ENCODE measurements around the gene FSTL4. TPM values are rescaled to one million over a fixed set of nuclear protein-coding genes. Genes with fewer than 3 reads are reported as not detected.

Gene FSTL4
- total and polyA plus RNA-seq, 12 donors, result 0.48 to 5.2 (median 2.3) TPM

- Histone ChIP-seq H3K27ac (no peak overlapping the region), H3K4me3 (no peak overlapping the region), H3K36me3 (replicated peaks in 1 of 2) (no peaks in the 10 kb centered on the region), H3K4me1 (replicated peaks in 1 of 2) (no peaks in the 10 kb centered on the region), H3K27me3 (no peaks in the 10 kb centered on the region), H3K9me3 (replicated peaks in 1 of 3) (no peaks in the 10 kb centered on the region)
- 78 to 91% (median 86%) methylated on average over 9 to 12 of the region's 12 CpGs for WGBS, 4 donors
- TF ChIP-seq POLR2A (IDR thresholded peaks at IDR 0.05) (no peak), CTCF (IDR thresholded peaks at IDR 0.05) (no peak)
- intact Hi-C loops (cut with DNase I), result no loop called here
- no peak for DNase-seq
These were observed 228.1 kb downstream of the FSTL4 start for GRCh38 chr5:133384120-133384855.

GRCh38 chr5:133383580-133383939 is 228.8 kb downstream of the FSTL4 start:
- Histone ChIP-seq H3K27me3 (no peaks in the 10 kb centered on the region), H3K9me3 (replicated peaks in 1 of 3) (no peaks in the 10 kb centered on the region), H3K4me3 (no peak overlapping the region), H3K27ac (no peak overlapping the region), H3K4me1 (replicated peaks in 1 of 2) (no peaks in the 10 kb centered on the region), H3K36me3 (replicated peaks in 1 of 2) (no peaks in the 10 kb centered on the region)
- DNase-seq, result no peak
- intact Hi-C loops (cut with DNase I), result no loop called here
- TF ChIP-seq POLR2A (IDR thresholded peaks at IDR 0.05) (no peak), CTCF (IDR thresholded peaks at IDR 0.05) (no peak)
- WGBS, 4 donors, result 62 to 74% (median 67%) methylated on average over 9 of the region's 9 CpGs

DNA sequence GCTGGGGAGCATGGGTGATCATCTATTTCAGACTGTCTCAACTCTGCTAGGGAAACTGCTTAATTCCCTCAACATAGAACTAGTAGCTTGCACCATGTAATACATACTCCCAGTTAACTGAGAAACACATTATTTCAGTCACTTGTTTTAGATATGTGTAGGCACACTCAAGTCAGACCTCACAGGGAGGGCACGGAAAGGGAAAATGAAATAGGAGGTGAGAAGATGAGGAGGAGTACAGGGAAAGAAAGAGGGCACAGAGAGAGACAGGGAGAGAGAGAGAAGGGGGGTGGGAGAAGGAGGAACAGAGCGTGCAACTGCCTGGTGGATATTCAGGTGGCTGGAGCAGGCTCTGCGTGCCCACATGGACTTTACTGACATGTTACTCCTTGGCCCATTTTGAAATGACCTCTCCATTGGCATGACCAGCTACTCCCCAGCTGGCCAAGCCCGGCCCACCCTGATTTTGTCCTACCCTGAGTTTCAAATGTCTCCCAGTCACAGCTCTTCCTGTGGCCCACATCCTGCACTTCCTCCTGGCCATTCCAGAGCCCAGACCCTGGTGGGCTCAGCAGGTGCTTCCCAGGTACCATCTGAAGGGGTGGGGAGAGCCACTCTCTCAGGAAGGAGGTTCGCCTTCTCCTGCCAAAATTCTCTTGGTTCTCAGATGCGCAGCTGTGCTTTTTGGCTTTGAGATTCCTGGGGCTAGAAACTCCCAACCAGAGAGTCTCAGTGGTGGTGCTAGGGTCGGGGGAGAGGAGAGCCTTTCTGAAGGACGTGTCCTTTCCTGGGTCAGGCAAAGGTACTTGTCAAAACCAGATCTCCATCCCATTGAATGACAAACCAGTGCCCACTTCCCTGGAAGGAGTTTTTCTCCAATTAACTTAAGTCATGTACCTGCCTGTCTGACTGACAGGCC is 229.4 kb downstream of the FSTL4 start:
- H3K4me3 ChIP-seq, result no peak overlapping the region
- H3K9me3 ChIP-seq (replicated peaks in 1 of 3), result peaks cover 0 to 1% (median 0%) of the 10 kb centered on the region in 3 donors
- no peaks in the 10 kb centered on the region for H3K4me1 ChIP-seq (replicated peaks in 1 of 2)
- H3K36me3 ChIP-seq (replicated peaks in 1 of 2), result no peaks in the 10 kb centered on the region
- DNase-seq, result no peak
- 64 to 85% (median 81%) methylated on average over 6 to 8 of the region's 8 CpGs for WGBS, 4 donors
- no peaks in the 10 kb centered on the region for H3K27me3 ChIP-seq
- TF ChIP-seq POLR2A (IDR thresholded peaks at IDR 0.05) (no peak), CTCF (IDR thresholded peaks at IDR 0.05) (no peak)
- intact Hi-C loops (cut with DNase I), result no loop called here
- no peak overlapping the region for H3K27ac ChIP-seq

- Histone ChIP-seq H3K9me3 (replicated peaks in 1 of 3) (peaks cover 0 to 10% (median 0%) of the 10 kb centered on the region in 3 donors), H3K4me3 (no peak overlapping the region), H3K36me3 (replicated peaks in 1 of 2) (no peaks in the 10 kb centered on the region), H3K27ac (no peak overlapping the region), H3K27me3 (no peaks in the 10 kb centered on the region), H3K4me1 (replicated peaks in 1 of 2) (no peaks in the 10 kb centered on the region)
- no peak for DNase-seq
- TF ChIP-seq CTCF (IDR thresholded peaks at IDR 0.05) (no peak), POLR2A (IDR thresholded peaks at IDR 0.05) (no peak)
- intact Hi-C loops (cut with DNase I), result no loop called here
- 71 to 79% (median 77%) methylated on average over 14 of the region's 14 CpGs for WGBS, 4 donors
These were observed 230.6 kb downstream of the FSTL4 start for GRCh38 chr5:133381571-133382365.
